Heart left ventricle (tissue), 13 donors: Measurements from ENCODE around the gene NRAP.

Experiments used
- POLR2A ChIP-seq, 2 donors: fragments of 450-650 bp; IDR thresholded peaks; one replicate each; pipeline ENCODE4 v1.6.1; 2017; ENCODE audit warnings: antibody characterized with exemption in 2 of 2, mild to moderate bottlenecking in 2 of 2, moderate library complexity in 2 of 2
- TF ChIP-seq, protein P1 (sequence below), 12 donors: fragments of 200-600 bp; sonication (generic) in 4 of 12; IDR thresholded peaks; one replicate each; pipeline versions ENCODE4 v1.5.0 to v1.8.0; 2018 to 2022; ENCODE audit warnings: antibody characterized with exemption in 12 of 12, mild to moderate bottlenecking in 5 of 12
- donor health status: ischemic (EF 13 %, LVEDD 7.1; RV severe dilation, severe dysfunction).
- donor health status: DM: no; HTN: yes; CAD: no.
- donor health status: DM: no; HTN: no; CAD: no.
- donor health status: ischemic (EF 25% LVEDD 6.9; RV normal size, moderate dysfunction).
- donor health status: ischemic (EF 25% LVEDD 5.7; RV mildly dilated, moderate dysfunction).
- donor health status: ischemic (EF 35%, LVEDD 5.7; RV mildly dilated, moderate dysfunction).
- donor health status: nonischemic (EF 11% LVEDD 7.7; RV severe dilation, severe dysfunction).
- donor health status: DM: yes; HTN: yes; CAD: no.
- donor health status: PGD.
- donor health status: ischemic (EF 29% LVEDD 5.4; RV normal size, mild dysfunction).
- donor health status: nonischemic (EF 23%, LVEDD 6.1; RV moderate dilation, normal function).

- TF ChIP-seq, protein P1, sequence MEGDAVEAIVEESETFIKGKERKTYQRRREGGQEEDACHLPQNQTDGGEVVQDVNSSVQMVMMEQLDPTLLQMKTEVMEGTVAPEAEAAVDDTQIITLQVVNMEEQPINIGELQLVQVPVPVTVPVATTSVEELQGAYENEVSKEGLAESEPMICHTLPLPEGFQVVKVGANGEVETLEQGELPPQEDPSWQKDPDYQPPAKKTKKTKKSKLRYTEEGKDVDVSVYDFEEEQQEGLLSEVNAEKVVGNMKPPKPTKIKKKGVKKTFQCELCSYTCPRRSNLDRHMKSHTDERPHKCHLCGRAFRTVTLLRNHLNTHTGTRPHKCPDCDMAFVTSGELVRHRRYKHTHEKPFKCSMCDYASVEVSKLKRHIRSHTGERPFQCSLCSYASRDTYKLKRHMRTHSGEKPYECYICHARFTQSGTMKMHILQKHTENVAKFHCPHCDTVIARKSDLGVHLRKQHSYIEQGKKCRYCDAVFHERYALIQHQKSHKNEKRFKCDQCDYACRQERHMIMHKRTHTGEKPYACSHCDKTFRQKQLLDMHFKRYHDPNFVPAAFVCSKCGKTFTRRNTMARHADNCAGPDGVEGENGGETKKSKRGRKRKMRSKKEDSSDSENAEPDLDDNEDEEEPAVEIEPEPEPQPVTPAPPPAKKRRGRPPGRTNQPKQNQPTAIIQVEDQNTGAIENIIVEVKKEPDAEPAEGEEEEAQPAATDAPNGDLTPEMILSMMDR (IDR thresholded peaks at IDR 0.05) = peak; percentile 36 to 74 (median 58)
- no peak for TF ChIP-seq POLR2A (IDR thresholded peaks at IDR 0.05)
These were observed 40.9 kb upstream of the NRAP start for GRCh38 chr10:113704637-113705343.
